HEK293 (cell line): ENCODE results near the gene TLE2.
A peak's percentile ranks its signal among the peaks of the same experiment; 100 is the strongest.

Source experiments
- BCL11B ChIP-seq: fragments of 450-650 bp; formaldehyde crosslinking; IDR thresholded peaks from 2 replicates; pipeline ENCODE4 v1.5.1; 2016; ENCODE audit warnings: low read depth, missing biosample characterization, missing genetic modification characterization
- KLF10 ChIP-seq: fragments of 450-650 bp; IDR thresholded peaks from 2 replicates; pipeline ENCODE4 v1.5.1; 2018; ENCODE audit warnings: missing biosample characterization, mild to moderate bottlenecking, missing genetic modification characterization
- MEIS1 ChIP-seq: sonication (generic); formaldehyde crosslinking; IDR thresholded peaks from 2 replicates; pipeline ENCODE4 v1.8.1; 2022; ENCODE audit warnings: missing genetic modification reagents, mild to moderate bottlenecking, borderline replicate concordance
- PRDM1 ChIP-seq: fragments of 450-650 bp; formaldehyde crosslinking; IDR thresholded peaks from 2 replicates; pipeline ENCODE4; 2016; ENCODE audit warnings: missing biosample characterization, missing genetic modification characterization
- SALL2 ChIP-seq: fragments of 450-650 bp; formaldehyde crosslinking; IDR thresholded peaks from 2 replicates; pipeline ENCODE4 v1.5.0; 2017; ENCODE audit warnings: missing biosample characterization, mild to moderate bottlenecking, missing genetic modification characterization, borderline replicate concordance
- SCRT1 ChIP-seq: fragments of 450-650 bp; formaldehyde crosslinking; IDR thresholded peaks from 2 replicates; pipeline ENCODE4 v1.5.1; 2016; ENCODE audit warnings: missing biosample characterization, missing genetic modification characterization, borderline replicate concordance
- ZBTB1 ChIP-seq: fragments of 450-650 bp; formaldehyde crosslinking; IDR thresholded peaks from 2 replicates; pipeline ENCODE4 v1.5.1; 2016; ENCODE audit warnings: missing biosample characterization, missing genetic modification characterization
- ZFP3 ChIP-seq: fragments of 450-650 bp; formaldehyde crosslinking; IDR thresholded peaks from 2 replicates; pipeline ENCODE4 v1.5.1; 2016; ENCODE audit warnings: low read depth, missing biosample characterization, missing genetic modification characterization
- ZNF146 ChIP-seq: fragments of 450-650 bp; formaldehyde crosslinking; IDR thresholded peaks from 2 replicates; pipeline ENCODE4 v1.5.1; 2016; ENCODE audit warnings: missing biosample characterization, missing genetic modification characterization
- ZNF155 ChIP-seq: fragments of 450-650 bp; formaldehyde crosslinking; IDR thresholded peaks from 2 replicates; pipeline ENCODE4 v1.5.1; 2016; ENCODE audit warnings: missing biosample characterization, missing genetic modification characterization
- ZNF23 ChIP-seq: fragments of 450-650 bp; formaldehyde crosslinking; IDR thresholded peaks from 2 replicates; pipeline ENCODE4 v1.5.1; 2016; ENCODE audit warnings: missing biosample characterization, missing genetic modification characterization, borderline replicate concordance
- ZNF311 ChIP-seq: fragments of 450-650 bp; formaldehyde crosslinking; IDR thresholded peaks from 2 replicates; pipeline ENCODE4 v1.5.1; 2017; ENCODE audit warnings: missing biosample characterization, missing genetic modification characterization, borderline replicate concordance
- ZNF335 ChIP-seq: fragments of 450-650 bp; formaldehyde crosslinking; conservative IDR thresholded peaks from 2 replicates; pipeline ENCODE4 v1.5.1; 2016; ENCODE audit warnings: missing biosample characterization, missing genetic modification characterization
- ZNF391 ChIP-seq: fragments of 450-650 bp; formaldehyde crosslinking; IDR thresholded peaks from 2 replicates; pipeline ENCODE4 v1.5.1; 2016; ENCODE audit warnings: low read depth, missing biosample characterization, missing genetic modification characterization, borderline replicate concordance
- ZNF529 ChIP-seq: fragments of 450-650 bp; formaldehyde crosslinking; IDR thresholded peaks from 2 replicates; pipeline ENCODE4 v1.5.1; 2017; ENCODE audit warnings: missing genetic modification characterization, missing biosample characterization; ENCODE audit not compliant: insufficient replicate concordance
- ZNF549 ChIP-seq: fragments of 450-650 bp; IDR thresholded peaks from 2 replicates; pipeline ENCODE4 v1.5.1; 2018; ENCODE audit warnings: missing biosample characterization, missing genetic modification characterization, mild to moderate bottlenecking, inconsistent platforms, moderate library complexity
- ZNF560 ChIP-seq: fragments of 450-650 bp; formaldehyde crosslinking; IDR thresholded peaks from 2 replicates; pipeline ENCODE4 v1.5.1; 2017; ENCODE audit warnings: missing biosample characterization, missing genetic modification characterization, borderline replicate concordance
- ZNF629 ChIP-seq: fragments of 450-650 bp; formaldehyde crosslinking; IDR thresholded peaks from 2 replicates; pipeline ENCODE4 v1.5.1; 2017; ENCODE audit warnings: missing biosample characterization, missing genetic modification characterization
- ZNF660 ChIP-seq: fragments of 450-650 bp; IDR thresholded peaks from 2 replicates; pipeline ENCODE4 v1.5.1; 2018; ENCODE audit warnings: missing biosample characterization, mild to moderate bottlenecking, missing genetic modification characterization
- ZSCAN30 ChIP-seq: fragments of 450-650 bp; IDR thresholded peaks from 2 replicates; pipeline ENCODE4 v1.5.1; 2018; ENCODE audit warnings: missing biosample characterization, mild to moderate bottlenecking, missing genetic modification characterization, moderate library complexity
- TF ChIP-seq, protein P1 (sequence below): fragments of 450-650 bp; formaldehyde crosslinking; IDR thresholded peaks from 2 replicates; pipeline ENCODE4 v1.5.1; 2017; ENCODE audit warnings: missing biosample characterization, missing genetic modification characterization
- TF ChIP-seq, protein P2 (sequence below): fragments of 450-650 bp; formaldehyde crosslinking; IDR thresholded peaks from 2 replicates; pipeline ENCODE4 v1.5.1; 2016; ENCODE audit warnings: missing biosample characterization, missing genetic modification characterization
- TF ChIP-seq, protein P3 (sequence below): fragments of 450-650 bp; formaldehyde crosslinking; IDR thresholded peaks from 2 replicates; pipeline ENCODE4 v1.5.1; 2016; ENCODE audit warnings: missing biosample characterization, missing genetic modification characterization
- TF ChIP-seq, protein P4 (sequence below): fragments of 450-650 bp; formaldehyde crosslinking; conservative IDR thresholded peaks from 2 replicates; pipeline ENCODE4 v1.5.1; 2016; ENCODE audit warnings: low read depth, missing biosample characterization, missing genetic modification characterization
- TF ChIP-seq, protein P5 (sequence below): fragments of 450-650 bp; formaldehyde crosslinking; IDR thresholded peaks from 2 replicates; pipeline ENCODE4 v1.5.1; 2017; ENCODE audit warnings: missing biosample characterization, missing genetic modification characterization
- TF ChIP-seq, protein P6 (sequence below): fragments of 450-650 bp; formaldehyde crosslinking; IDR thresholded peaks from 2 replicates; pipeline ENCODE4 v1.5.1; 2016; ENCODE audit warnings: missing biosample characterization, missing genetic modification characterization

TLE2 gene

DNA sequence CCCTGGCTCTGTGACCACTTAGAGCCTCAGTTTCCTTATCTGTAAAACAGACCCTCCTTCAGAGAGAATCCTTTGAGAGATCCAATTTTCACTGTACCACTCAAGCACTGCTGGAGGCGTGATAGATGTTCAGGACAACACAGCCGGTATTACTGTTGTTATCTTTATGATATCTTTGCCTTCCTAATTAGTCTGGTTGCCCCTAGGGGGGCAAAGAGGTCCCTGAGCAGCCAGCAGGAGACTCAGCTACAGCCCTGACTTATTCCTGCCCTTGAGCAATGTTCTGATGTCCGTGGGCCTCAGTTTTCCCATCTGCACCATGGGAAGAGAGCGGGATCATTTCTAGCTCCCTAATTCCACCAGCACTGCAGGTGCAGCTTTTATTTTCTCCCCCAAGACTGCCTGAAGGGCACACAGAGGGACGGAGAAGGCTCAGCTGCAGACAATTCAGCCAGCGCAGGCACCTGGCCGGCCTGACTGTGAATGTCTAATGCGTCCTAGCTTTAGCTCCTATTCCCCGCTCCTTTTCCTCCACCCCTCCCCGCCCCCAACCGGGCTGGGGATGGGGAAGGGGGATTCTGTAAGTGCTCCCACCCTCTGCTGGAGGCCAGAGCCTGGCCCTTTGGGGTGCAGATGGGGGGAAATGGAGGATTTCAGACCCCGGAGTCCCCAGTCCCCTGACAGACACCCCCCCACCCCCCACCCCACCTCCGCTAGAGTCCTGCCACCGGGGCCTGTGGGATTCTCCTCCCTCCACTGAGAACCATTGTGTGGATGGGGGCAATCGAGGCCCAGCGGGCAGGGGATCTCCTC lies 17.0 kb upstream of the TLE2 start (continued):
- TF ChIP-seq, protein P1, sequence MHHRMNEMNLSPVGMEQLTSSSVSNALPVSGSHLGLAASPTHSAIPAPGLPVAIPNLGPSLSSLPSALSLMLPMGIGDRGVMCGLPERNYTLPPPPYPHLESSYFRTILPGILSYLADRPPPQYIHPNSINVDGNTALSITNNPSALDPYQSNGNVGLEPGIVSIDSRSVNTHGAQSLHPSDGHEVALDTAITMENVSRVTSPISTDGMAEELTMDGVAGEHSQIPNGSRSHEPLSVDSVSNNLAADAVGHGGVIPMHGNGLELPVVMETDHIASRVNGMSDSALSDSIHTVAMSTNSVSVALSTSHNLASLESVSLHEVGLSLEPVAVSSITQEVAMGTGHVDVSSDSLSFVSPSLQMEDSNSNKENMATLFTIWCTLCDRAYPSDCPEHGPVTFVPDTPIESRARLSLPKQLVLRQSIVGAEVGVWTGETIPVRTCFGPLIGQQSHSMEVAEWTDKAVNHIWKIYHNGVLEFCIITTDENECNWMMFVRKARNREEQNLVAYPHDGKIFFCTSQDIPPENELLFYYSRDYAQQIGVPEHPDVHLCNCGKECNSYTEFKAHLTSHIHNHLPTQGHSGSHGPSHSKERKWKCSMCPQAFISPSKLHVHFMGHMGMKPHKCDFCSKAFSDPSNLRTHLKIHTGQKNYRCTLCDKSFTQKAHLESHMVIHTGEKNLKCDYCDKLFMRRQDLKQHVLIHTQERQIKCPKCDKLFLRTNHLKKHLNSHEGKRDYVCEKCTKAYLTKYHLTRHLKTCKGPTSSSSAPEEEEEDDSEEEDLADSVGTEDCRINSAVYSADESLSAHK = no peak
- no peak for TF ChIP-seq ZNF629 (tag by site-specific recombination)
- no peak for TF ChIP-seq ZNF549
- no peak for TF ChIP-seq ZNF311 (tag by site-specific recombination)
- TF ChIP-seq, protein P2, sequence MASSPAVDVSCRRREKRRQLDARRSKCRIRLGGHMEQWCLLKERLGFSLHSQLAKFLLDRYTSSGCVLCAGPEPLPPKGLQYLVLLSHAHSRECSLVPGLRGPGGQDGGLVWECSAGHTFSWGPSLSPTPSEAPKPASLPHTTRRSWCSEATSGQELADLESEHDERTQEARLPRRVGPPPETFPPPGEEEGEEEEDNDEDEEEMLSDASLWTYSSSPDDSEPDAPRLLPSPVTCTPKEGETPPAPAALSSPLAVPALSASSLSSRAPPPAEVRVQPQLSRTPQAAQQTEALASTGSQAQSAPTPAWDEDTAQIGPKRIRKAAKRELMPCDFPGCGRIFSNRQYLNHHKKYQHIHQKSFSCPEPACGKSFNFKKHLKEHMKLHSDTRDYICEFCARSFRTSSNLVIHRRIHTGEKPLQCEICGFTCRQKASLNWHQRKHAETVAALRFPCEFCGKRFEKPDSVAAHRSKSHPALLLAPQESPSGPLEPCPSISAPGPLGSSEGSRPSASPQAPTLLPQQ (tag by site-specific recombination) = no peak
- TF ChIP-seq SALL2 (tag by site-specific recombination) = no peak
- TF ChIP-seq, protein P3, sequence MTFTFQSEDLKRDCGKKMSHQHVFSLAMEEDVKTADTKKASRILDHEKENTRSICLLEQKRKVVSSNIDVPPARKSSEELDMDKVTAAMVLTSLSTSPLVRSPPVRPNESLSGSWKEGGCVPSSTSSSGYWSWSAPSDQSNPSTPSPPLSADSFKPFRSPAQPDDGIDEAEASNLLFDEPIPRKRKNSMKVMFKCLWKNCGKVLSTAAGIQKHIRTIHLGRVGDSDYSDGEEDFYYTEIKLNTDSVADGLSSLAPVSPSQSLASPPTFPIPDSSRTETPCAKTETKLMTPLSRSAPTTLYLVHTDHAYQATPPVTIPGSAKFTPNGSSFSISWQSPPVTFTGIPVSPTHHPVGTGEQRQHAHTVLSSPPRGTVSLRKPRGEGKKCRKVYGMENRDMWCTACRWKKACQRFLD = no peak
- TF ChIP-seq ZNF146 (tag by site-specific recombination) = no peak
- TF ChIP-seq, protein P4, sequence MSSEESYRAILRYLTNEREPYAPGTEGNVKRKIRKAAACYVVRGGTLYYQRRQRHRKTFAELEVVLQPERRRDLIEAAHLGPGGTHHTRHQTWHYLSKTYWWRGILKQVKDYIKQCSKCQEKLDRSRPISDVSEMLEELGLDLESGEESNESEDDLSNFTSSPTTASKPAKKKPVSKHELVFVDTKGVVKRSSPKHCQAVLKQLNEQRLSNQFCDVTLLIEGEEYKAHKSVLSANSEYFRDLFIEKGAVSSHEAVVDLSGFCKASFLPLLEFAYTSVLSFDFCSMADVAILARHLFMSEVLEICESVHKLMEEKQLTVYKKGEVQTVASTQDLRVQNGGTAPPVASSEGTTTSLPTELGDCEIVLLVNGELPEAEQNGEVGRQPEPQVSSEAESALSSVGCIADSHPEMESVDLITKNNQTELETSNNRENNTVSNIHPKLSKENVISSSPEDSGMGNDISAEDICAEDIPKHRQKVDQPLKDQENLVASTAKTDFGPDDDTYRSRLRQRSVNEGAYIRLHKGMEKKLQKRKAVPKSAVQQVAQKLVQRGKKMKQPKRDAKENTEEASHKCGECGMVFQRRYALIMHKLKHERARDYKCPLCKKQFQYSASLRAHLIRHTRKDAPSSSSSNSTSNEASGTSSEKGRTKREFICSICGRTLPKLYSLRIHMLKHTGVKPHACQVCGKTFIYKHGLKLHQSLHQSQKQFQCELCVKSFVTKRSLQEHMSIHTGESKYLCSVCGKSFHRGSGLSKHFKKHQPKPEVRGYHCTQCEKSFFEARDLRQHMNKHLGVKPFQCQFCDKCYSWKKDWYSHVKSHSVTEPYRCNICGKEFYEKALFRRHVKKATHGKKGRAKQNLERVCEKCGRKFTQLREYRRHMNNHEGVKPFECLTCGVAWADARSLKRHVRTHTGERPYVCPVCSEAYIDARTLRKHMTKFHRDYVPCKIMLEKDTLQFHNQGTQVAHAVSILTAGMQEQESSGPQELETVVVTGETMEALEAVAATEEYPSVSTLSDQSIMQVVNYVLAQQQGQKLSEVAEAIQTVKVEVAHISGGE (tag by site-specific recombination) = peak; percentile 40
- TF ChIP-seq, protein P5, sequence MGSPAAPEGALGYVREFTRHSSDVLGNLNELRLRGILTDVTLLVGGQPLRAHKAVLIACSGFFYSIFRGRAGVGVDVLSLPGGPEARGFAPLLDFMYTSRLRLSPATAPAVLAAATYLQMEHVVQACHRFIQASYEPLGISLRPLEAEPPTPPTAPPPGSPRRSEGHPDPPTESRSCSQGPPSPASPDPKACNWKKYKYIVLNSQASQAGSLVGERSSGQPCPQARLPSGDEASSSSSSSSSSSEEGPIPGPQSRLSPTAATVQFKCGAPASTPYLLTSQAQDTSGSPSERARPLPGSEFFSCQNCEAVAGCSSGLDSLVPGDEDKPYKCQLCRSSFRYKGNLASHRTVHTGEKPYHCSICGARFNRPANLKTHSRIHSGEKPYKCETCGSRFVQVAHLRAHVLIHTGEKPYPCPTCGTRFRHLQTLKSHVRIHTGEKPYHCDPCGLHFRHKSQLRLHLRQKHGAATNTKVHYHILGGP (tag by site-specific recombination) = no peak
- no peak for TF ChIP-seq ZNF660
- TF ChIP-seq BCL11B (tag by site-specific recombination) = no peak
- TF ChIP-seq ZNF529 (tag by site-specific recombination) = no peak
- TF ChIP-seq MEIS1 (CRISPR knock-in tag) = no peak
- no peak for TF ChIP-seq ZNF23
- no peak for TF ChIP-seq ZBTB1 (tag by site-specific recombination)
- TF ChIP-seq ZNF335 (tag by site-specific recombination) = peak; percentile 80
- TF ChIP-seq SCRT1 (tag by site-specific recombination) = no peak
- no peak for TF ChIP-seq ZSCAN30 (tag by site-specific recombination)
- 0 out of 2 replicates have a peak, but pooled peaks have one; percentile 38 for TF ChIP-seq ZNF391 (tag by site-specific recombination)
- TF ChIP-seq KLF10 (tag by site-specific recombination) = 0 out of 2 replicates have a peak, but pooled peaks have one; percentile 28
- no peak for TF ChIP-seq ZNF155 (tag by site-specific recombination)
- TF ChIP-seq PRDM1 (tag by site-specific recombination) = no peak
- TF ChIP-seq ZNF560 (tag by site-specific recombination) = no peak
- TF ChIP-seq ZFP3 = no peak
- TF ChIP-seq, protein P6, sequence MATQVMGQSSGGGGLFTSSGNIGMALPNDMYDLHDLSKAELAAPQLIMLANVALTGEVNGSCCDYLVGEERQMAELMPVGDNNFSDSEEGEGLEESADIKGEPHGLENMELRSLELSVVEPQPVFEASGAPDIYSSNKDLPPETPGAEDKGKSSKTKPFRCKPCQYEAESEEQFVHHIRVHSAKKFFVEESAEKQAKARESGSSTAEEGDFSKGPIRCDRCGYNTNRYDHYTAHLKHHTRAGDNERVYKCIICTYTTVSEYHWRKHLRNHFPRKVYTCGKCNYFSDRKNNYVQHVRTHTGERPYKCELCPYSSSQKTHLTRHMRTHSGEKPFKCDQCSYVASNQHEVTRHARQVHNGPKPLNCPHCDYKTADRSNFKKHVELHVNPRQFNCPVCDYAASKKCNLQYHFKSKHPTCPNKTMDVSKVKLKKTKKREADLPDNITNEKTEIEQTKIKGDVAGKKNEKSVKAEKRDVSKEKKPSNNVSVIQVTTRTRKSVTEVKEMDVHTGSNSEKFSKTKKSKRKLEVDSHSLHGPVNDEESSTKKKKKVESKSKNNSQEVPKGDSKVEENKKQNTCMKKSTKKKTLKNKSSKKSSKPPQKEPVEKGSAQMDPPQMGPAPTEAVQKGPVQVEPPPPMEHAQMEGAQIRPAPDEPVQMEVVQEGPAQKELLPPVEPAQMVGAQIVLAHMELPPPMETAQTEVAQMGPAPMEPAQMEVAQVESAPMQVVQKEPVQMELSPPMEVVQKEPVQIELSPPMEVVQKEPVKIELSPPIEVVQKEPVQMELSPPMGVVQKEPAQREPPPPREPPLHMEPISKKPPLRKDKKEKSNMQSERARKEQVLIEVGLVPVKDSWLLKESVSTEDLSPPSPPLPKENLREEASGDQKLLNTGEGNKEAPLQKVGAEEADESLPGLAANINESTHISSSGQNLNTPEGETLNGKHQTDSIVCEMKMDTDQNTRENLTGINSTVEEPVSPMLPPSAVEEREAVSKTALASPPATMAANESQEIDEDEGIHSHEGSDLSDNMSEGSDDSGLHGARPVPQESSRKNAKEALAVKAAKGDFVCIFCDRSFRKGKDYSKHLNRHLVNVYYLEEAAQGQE (tag by site-specific recombination) = no peak
